Measurements from ENCODE around the gene KIF13A.

DNA sequence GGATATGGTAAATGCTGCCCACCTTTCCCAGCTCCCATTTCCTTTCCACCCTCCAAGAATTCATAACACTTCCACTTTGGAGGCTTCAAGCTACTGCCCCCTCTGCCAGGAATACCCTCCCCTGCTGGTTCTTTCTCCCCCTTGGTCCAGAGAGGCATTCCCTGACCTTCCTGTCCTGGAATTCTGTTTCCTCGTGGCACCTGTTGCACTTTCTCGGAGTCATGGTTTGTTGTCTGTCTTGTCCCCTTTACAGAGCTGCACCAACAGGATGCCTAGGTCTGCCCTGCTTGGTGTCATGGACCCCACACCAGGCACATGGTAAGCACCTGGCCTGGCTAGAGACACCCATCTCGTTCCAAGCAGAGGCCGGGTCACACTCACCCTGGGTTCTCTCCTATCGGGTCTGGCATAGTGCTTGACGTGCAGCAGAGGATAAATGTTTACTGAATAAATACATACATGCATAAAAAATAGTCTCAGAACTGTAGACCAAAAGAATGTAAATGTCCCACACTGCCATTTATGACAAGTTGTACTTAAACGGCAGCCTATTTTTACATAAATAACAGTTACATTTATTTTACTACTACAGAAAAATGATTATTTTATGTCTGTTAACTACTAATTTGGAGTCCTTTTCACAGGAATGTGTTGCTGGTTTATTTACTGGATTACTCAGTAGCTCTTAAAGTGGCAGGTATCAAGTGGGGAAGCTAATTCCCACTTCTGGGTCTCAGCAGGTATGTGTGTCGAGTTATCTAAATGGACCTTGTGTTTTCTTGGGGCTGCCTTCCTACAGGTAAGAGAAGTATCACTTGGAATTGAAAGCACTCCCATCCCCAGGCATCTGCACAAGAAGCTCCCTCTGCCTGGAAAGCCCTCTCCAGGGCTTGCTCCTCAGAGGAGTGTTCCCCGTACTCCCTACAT is 69.3 kb downstream of the KIF13A start:
- TF ChIP-seq, protein P1, sequence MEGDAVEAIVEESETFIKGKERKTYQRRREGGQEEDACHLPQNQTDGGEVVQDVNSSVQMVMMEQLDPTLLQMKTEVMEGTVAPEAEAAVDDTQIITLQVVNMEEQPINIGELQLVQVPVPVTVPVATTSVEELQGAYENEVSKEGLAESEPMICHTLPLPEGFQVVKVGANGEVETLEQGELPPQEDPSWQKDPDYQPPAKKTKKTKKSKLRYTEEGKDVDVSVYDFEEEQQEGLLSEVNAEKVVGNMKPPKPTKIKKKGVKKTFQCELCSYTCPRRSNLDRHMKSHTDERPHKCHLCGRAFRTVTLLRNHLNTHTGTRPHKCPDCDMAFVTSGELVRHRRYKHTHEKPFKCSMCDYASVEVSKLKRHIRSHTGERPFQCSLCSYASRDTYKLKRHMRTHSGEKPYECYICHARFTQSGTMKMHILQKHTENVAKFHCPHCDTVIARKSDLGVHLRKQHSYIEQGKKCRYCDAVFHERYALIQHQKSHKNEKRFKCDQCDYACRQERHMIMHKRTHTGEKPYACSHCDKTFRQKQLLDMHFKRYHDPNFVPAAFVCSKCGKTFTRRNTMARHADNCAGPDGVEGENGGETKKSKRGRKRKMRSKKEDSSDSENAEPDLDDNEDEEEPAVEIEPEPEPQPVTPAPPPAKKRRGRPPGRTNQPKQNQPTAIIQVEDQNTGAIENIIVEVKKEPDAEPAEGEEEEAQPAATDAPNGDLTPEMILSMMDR (IDR thresholded peaks at IDR 0.05), result no peak
- no peak for TF ChIP-seq POLR2A (IDR thresholded peaks at IDR 0.05)

Data from Peyer's patch (tissue), 4 donors.